Lower leg skin (tissue), 4 donors: ENCODE results near the gene PPP3CB. TPM values are rescaled to one million over a fixed set of nuclear protein-coding genes. Genes with fewer than 3 reads are reported as not detected.

Source experiments
- DNase-seq, 2 donors: peaks; one replicate each; pipeline ENCODE4 v3.0.0-alpha.2; 2019; ENCODE audit warnings: low spot score in 2 of 2
- H3K4me3 ChIP-seq: fragments of 200-600 bp; sonication (generic); 2 replicates; pipeline ENCODE4 v1.5.1; 2017; ENCODE audit warnings: mild to moderate bottlenecking, low read depth; ENCODE audit not compliant: poor library complexity, severe bottlenecking
- POLR2A ChIP-seq, 2 donors: fragments of 450-650 bp; IDR thresholded peaks; one replicate each; pipeline ENCODE4 v1.6.1; 2016 to 2017; ENCODE audit warnings: antibody characterized with exemption in 2 of 2, mild to moderate bottlenecking in 1 of 2, moderate library complexity in 1 of 2
- WGBS, 2 donors: methylation state at CpG; one replicate each; pipeline ENCODE4 v1.1.5; 2018; 5-methylcytosine and 5-hydroxymethylcytosine counted together
- intact Hi-C: fragments of 100-400 bp; cut with DNase I; formaldehyde crosslinking; loops from one replicate; pipeline ENCODE4 v1.15.0; 2023; ENCODE audit warnings: low total_unique reads
- total RNA-seq, 4 donors: library from RNA; depleted of rRNA; stranded (reverse); fragments of >200 nt; gene quantifications; one replicate each; pipeline ENCODE4 v1.1.0, GENCODE V29; 2016
- TF ChIP-seq, protein P1 (sequence below), 3 donors: fragments of 450-650 bp; IDR thresholded peaks; one replicate each; pipeline ENCODE4 v1.5.1; 2016; ENCODE audit warnings: antibody characterized with exemption in 3 of 3, mild to moderate bottlenecking in 3 of 3, moderate library complexity in 2 of 3

PPP3CB gene
- total RNA-seq, 4 donors from 2014 or later = 19.8 to 25.1 (median 24.1) TPM

DNA sequence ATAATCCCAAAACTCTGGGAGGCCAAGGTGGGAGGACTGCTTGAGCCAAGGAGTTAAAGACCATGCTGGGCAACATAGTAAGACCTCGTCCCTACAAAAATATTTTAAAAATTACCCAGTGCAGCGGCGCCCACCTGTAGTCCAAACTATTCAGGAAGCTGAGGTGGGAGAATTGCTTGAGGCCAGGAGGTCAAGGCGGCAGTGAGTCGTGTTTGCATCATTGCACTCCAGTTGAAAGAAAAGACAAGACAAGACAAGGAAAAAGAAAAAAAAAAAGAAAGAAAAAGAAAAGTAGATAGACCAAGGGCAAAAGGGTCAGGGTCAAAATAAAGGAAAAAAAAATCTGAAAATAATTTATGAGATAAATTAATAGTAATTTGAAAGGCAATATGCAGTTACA lies 87.8 kb downstream of the PPP3CB start:
- 89 to 94% methylated on average over 5 of the region's 5 CpGs for WGBS, 2 donors
- intact Hi-C loops = no loop called here
- TF ChIP-seq, protein P1, sequence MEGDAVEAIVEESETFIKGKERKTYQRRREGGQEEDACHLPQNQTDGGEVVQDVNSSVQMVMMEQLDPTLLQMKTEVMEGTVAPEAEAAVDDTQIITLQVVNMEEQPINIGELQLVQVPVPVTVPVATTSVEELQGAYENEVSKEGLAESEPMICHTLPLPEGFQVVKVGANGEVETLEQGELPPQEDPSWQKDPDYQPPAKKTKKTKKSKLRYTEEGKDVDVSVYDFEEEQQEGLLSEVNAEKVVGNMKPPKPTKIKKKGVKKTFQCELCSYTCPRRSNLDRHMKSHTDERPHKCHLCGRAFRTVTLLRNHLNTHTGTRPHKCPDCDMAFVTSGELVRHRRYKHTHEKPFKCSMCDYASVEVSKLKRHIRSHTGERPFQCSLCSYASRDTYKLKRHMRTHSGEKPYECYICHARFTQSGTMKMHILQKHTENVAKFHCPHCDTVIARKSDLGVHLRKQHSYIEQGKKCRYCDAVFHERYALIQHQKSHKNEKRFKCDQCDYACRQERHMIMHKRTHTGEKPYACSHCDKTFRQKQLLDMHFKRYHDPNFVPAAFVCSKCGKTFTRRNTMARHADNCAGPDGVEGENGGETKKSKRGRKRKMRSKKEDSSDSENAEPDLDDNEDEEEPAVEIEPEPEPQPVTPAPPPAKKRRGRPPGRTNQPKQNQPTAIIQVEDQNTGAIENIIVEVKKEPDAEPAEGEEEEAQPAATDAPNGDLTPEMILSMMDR (IDR thresholded peaks at IDR 0.05) = no peak
- TF ChIP-seq POLR2A (IDR thresholded peaks at IDR 0.05) = no peak
- DNase-seq = no peak
- H3K4me3 ChIP-seq = no peak overlapping the region

DNA sequence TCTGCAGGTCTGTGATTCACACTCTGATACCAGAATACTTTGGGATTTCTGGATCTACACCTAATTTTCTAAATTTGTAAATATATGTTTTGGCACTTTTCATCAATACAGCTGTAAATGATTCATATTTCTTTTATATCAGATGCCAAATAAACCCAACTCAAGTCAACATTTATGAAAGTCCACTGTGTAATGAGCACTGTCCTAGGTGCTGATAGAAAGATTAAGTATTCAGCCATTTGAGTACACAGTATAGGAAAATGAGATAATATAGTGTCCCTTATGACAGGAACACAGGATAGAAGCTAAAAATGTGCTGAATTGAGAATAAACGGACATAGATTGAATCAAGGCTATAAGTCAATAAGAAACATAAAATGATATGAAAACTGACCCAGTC lies 88.3 kb downstream of the PPP3CB start:
- 78 to 87% methylated on average over 1 of the region's 1 CpG for WGBS, 2 donors
- no peak for TF ChIP-seq POLR2A (IDR thresholded peaks at IDR 0.05)
- TF ChIP-seq, protein P1 (IDR thresholded peaks at IDR 0.05) = no peak
- DNase-seq = no peak
- intact Hi-C loops = no loop called here
- H3K4me3 ChIP-seq = no peak overlapping the region

DNA sequence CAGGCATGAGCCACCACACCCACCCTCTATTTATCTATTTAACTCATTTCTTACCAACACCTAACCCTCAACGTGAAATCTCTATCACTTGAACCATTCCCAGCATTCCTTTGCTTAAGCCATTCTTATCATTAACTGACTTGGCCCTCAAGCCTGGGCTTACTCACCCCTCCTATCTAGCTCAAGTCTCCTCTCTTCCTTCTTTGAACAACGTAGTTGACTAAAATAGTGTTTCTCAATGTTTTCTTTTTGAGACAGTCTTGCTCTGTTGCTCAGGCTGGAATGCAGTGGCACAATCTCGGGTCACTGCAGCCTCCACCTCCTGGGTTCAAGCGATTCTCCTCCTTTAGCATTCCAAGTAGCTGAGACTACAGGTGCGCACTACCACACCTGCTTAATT lies 89.0 kb downstream of the PPP3CB start:
- TF ChIP-seq, protein P1 (IDR thresholded peaks at IDR 0.05) = no peak
- TF ChIP-seq POLR2A (IDR thresholded peaks at IDR 0.05) = no peak
- H3K4me3 ChIP-seq = no peak overlapping the region
- intact Hi-C loops = no loop called here
- 94 to 95% methylated on average over 5 of the region's 5 CpGs for WGBS, 2 donors
- DNase-seq = no peak

DNA sequence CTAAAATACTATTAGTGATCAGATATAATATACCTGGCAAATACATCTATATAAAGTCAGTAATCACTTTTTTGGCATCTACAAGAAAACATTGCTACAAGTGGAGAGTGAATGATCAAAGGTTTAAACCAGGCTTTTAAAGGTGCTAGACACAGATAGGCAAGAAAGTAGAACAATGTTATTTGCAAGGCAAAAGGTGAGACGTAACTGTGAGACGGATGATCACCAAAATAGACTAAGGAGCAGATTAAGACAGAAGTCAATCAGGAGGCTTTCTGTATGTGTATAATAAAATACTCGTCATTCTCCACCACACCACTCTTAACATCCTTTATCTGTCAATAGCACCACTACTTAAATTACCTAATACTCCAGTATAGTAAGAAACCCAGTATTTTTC lies 90.3 kb downstream of the PPP3CB start:
- DNase-seq = no peak
- 94% methylated on average over 3 of the region's 3 CpGs for WGBS, 2 donors
- TF ChIP-seq, protein P1 (IDR thresholded peaks at IDR 0.05) = no peak
- TF ChIP-seq POLR2A (IDR thresholded peaks at IDR 0.05) = no peak
- intact Hi-C loops = no loop called here
- H3K4me3 ChIP-seq = no peak overlapping the region

DNA sequence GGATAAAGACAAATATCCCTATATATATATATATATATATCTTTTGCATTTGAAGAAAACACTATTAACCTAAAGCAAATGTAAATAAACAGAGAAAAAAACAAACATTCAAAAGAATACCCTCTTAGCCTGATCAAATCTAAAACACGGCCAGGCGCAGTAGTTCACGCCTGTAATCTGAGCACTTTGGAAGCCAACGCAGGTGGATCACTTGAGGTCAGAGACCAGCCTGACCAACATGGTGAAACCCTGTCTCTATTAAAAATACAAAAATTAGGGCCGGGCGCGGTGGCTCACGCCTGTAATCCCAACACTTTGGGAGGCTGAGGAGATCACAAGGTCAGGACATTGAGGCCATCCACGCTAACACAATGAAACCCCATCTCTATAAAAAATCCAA lies 91.1 kb downstream of the PPP3CB start:
- intact Hi-C loops = no loop called here
- H3K4me3 ChIP-seq = no peak overlapping the region
- TF ChIP-seq POLR2A (IDR thresholded peaks at IDR 0.05) = no peak
- TF ChIP-seq, protein P1 (IDR thresholded peaks at IDR 0.05) = no peak
- no peak for DNase-seq
- WGBS, 2 donors = 92 to 95% methylated on average over 9 of the region's 9 CpGs

DNA sequence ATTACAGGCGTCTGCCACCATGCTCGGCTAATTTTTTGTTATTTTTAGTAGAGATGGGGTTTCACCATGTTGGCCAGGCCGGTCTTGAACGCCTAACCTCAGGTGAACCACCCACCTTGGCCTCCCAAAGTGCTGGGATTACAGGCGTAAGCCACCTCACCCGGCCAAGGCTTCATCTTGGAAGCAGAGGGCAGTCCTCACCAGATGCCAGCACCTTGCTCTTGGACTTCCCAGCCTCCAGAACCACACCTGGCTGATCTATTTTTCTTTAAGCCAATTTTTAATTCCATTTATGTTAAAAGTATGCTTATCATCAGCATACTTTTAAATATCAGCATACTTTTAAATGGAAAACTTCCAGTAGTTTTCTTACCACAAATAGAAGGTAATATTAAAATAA lies 94.2 kb downstream of the PPP3CB start:
- H3K4me3 ChIP-seq = no peak overlapping the region
- intact Hi-C loops = no loop called here
- DNase-seq = no peak
- WGBS, 2 donors = 96 to 99% methylated on average over 6 of the region's 6 CpGs
- TF ChIP-seq POLR2A (IDR thresholded peaks at IDR 0.05) = no peak
- TF ChIP-seq, protein P1 (IDR thresholded peaks at IDR 0.05) = no peak
